Measurements from ENCODE around the gene GPR65.

GRCh38 chr14:88049936-88050335, 45.0 kb downstream of the GPR65 start:
- no peak for TF ChIP-seq CTCF (IDR thresholded peaks at IDR 0.05)
- TF ChIP-seq POLR2A (IDR thresholded peaks at IDR 0.05) = no peak
- TF ChIP-seq POLR2AphosphoS5 (IDR thresholded peaks at IDR 0.05) = no peak

All from suprapubic skin (tissue), 4 donors.